B cell (primary cell): ENCODE data around the gene APOC3.

Experiments
- CTCF ChIP-seq: fragments of 200-600 bp; IDR thresholded peaks from one replicate; pipeline ENCODE4 v1.8.0; 2022; ENCODE audit warnings: antibody characterized with exemption, mild to moderate bottlenecking
- EZH2 ChIP-seq: IDR thresholded peaks from 2 replicates; pipeline ENCODE4 v1.6.1; 2012; ENCODE audit warnings: borderline replicate concordance, low read depth, mild to moderate bottlenecking, moderate library complexity, low read length; ENCODE audit not compliant: insufficient read depth, poor library complexity, severe bottlenecking

GRCh38 chr11:116786326-116786725 is 43.4 kb upstream of the APOC3 start:
- TF ChIP-seq CTCF: no peak
- TF ChIP-seq EZH2: no peak
